HuH-7 (cell line): ENCODE measurements around the gene EDEM2.
"Not testable (repeated sequence)": the region's sequence is repeated elsewhere in the genome, so short reads cannot be mapped to it uniquely, and the experiment has no call there.

Experiments used
- DNase-seq: peaks from one replicate; pipeline ENCODE4 v3.0.0; 2011; ENCODE audit warnings: low spot score

The EDEM2 gene

GRCh38 chr20:35087355-35087754, 59.8 kb downstream of the EDEM2 start:
- DNase-seq = peak; percentile 32

- peak; percentile 32 for DNase-seq
Measured at GRCh38 chr20:35085477-35086225, 61.5 kb downstream of the EDEM2 start.

- DNase-seq = no peak
Measured at GRCh38 chr20:35084998-35085397, 62.1 kb downstream of the EDEM2 start.

- not testable (repeated sequence) for DNase-seq
Measured at GRCh38 chr20:35080348-35080642, 66.8 kb downstream of the EDEM2 start.

GRCh38 chr20:35079472-35080347, 67.4 kb downstream of the EDEM2 start:
- DNase-seq = no peak

- DNase-seq = no peak
Measured at GRCh38 chr20:35077872-35078271, 69.3 kb downstream of the EDEM2 start.

GRCh38 chr20:35077341-35077740, 69.8 kb downstream of the EDEM2 start:
- no peak for DNase-seq

- DNase-seq = not testable (repeated sequence)
Measured at GRCh38 chr20:35071436-35072153, 75.5 kb downstream of the EDEM2 start.

GRCh38 chr20:35066194-35066593, 80.9 kb downstream of the EDEM2 start:
- DNase-seq = no peak
